SK-N-SH treated with all-trans-retinoic acid at 6 μM for 48 hours (cell line): ENCODE measurements around the gene SDC4.

Experiments
- ATAC-seq: fragments of 200-7000 bp; cut with Tn5 transposase; 3 replicates; pipeline ENCODE4 v1.9.1; 2020; ENCODE audit warnings: mild to moderate bottlenecking, moderate library complexity
- ARNTL ChIP-seq: fragments of 450-650 bp; formaldehyde crosslinking; IDR thresholded peaks from 2 replicates; pipeline ENCODE4 v1.5.0; 2020; ENCODE audit warnings: low read depth, mild to moderate bottlenecking, moderate library complexity, borderline replicate concordance
- BACH2 ChIP-seq: fragments of 250-450 bp; sonication (Bioruptor Pico); IDR thresholded peaks from 2 replicates; pipeline ENCODE4 v1.9.0; 2021; ENCODE audit warnings: mild to moderate bottlenecking, borderline replicate concordance
- CSDC2 ChIP-seq: fragments of 250-450 bp; sonication (Bioruptor Pico); IDR thresholded peaks from 2 replicates; pipeline ENCODE4 v1.5.0; 2020; ENCODE audit warnings: mild to moderate bottlenecking, moderate library complexity
- ESRRG ChIP-seq: fragments of 250-450 bp; sonication (Bioruptor Pico); IDR thresholded peaks from 2 replicates; pipeline ENCODE4 v1.6.1; 2021; ENCODE audit warnings: mild to moderate bottlenecking
- ISL1 ChIP-seq: fragments of 250-450 bp; sonication (Bioruptor Pico); IDR thresholded peaks from 2 replicates; pipeline ENCODE4 v2.1.2; 2022; ENCODE audit warnings: mild to moderate bottlenecking, moderate library complexity
- OSR1 ChIP-seq: fragments of 250-450 bp; sonication (Bioruptor Pico); IDR thresholded peaks from 2 replicates; pipeline ENCODE4 v1.8.0; 2022; ENCODE audit warnings: moderate library complexity, mild to moderate bottlenecking, inconsistent platforms
- RARB ChIP-seq: fragments of 250-450 bp; sonication (Bioruptor Pico); IDR thresholded peaks from 2 replicates; pipeline ENCODE4 v1.8.0; 2021; ENCODE audit warnings: mild to moderate bottlenecking, moderate library complexity
- SNAI2 ChIP-seq: fragments of 250-450 bp; sonication (Bioruptor Pico); IDR thresholded peaks from 2 replicates; pipeline ENCODE4 v1.5.0; 2020; ENCODE audit warnings: mild to moderate bottlenecking, moderate library complexity
- TOX ChIP-seq: fragments of 250-450 bp; sonication (Bioruptor Pico); IDR thresholded peaks from 2 replicates; pipeline ENCODE4 v1.8.0; 2021; ENCODE audit warnings: mild to moderate bottlenecking, moderate library complexity, borderline replicate concordance
- ZFP30 ChIP-seq: fragments of 450-650 bp; formaldehyde crosslinking; IDR thresholded peaks from 2 replicates; pipeline ENCODE4 v1.5.0; 2022; ENCODE audit warnings: mild to moderate bottlenecking, moderate library complexity
- ZNF565 ChIP-seq: fragments of 450-650 bp; formaldehyde crosslinking; conservative IDR thresholded peaks from 2 replicates; pipeline ENCODE4 v1.5.0; 2020; ENCODE audit warnings: low read depth, mild to moderate bottlenecking, moderate library complexity
- ZNF70 ChIP-seq: fragments of 450-650 bp; formaldehyde crosslinking; IDR thresholded peaks from 2 replicates; pipeline ENCODE4 v1.5.0; 2020; ENCODE audit warnings: mild to moderate bottlenecking, moderate library complexity
- ZNF8 ChIP-seq: fragments of 450-650 bp; formaldehyde crosslinking; IDR thresholded peaks from 2 replicates; pipeline ENCODE4 v1.5.0; 2020; ENCODE audit warnings: mild to moderate bottlenecking, moderate library complexity
- TF ChIP-seq, protein P1 (sequence below): fragments of 250-450 bp; sonication (Bioruptor Pico); IDR thresholded peaks from 2 replicates; pipeline ENCODE4 v1.8.0; 2021; ENCODE audit warnings: low read depth, mild to moderate bottlenecking, moderate library complexity, borderline replicate concordance
- TF ChIP-seq, protein P2 (sequence below): fragments of 250-450 bp; sonication (Bioruptor Pico); IDR thresholded peaks from 2 replicates; pipeline ENCODE4 v1.5.1; 2020; ENCODE audit warnings: low read depth, mild to moderate bottlenecking, moderate library complexity
- TF ChIP-seq, protein P3 (sequence below): fragments of 250-450 bp; sonication (Bioruptor Pico); IDR thresholded peaks from 2 replicates; pipeline ENCODE4 v1.5.1; 2021; ENCODE audit warnings: mild to moderate bottlenecking, moderate library complexity

SDC4 gene

DNA sequence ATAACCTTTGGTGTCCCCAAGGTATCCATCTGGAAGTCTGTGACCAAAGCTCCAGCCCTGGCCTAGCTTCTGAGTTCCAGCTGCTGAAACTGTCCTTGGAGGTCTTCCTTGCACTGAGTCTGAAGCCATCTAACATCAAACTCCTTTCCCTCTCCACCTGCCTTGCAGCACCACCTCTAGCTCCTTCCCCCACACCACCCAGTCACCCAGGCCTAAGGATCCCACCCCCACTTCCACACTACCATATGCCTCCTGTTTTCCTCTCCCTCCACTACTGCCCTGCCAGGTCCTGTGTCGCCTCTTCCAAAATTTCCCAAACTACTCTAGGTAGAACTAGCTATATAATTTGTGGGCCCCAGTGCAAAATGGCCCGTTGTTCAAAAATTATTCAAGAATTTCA, 29.3 kb downstream of the SDC4 start:
- TF ChIP-seq, protein P1, sequence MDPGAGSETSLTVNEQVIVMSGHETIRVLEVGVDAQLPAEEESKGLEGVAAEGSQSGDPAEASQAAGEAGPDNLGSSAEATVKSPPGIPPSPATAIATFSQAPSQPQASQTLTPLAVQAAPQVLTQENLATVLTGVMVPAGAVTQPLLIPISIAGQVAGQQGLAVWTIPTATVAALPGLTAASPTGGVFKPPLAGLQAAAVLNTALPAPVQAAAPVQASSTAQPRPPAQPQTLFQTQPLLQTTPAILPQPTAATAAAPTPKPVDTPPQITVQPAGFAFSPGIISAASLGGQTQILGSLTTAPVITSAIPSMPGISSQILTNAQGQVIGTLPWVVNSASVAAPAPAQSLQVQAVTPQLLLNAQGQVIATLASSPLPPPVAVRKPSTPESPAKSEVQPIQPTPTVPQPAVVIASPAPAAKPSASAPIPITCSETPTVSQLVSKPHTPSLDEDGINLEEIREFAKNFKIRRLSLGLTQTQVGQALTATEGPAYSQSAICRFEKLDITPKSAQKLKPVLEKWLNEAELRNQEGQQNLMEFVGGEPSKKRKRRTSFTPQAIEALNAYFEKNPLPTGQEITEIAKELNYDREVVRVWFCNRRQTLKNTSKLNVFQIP (CRISPR knock-in tag): no peak
- TF ChIP-seq BACH2 (CRISPR knock-in tag) (no peak), OSR1 (CRISPR knock-in tag) (no peak), ZNF70 (CRISPR knock-in tag) (no peak), ZNF565 (no peak), ARNTL (CRISPR knock-in tag) (no peak), ZNF8 (CRISPR knock-in tag) (no peak), SNAI2 (CRISPR knock-in tag) (no peak), CSDC2 (no peak), TOX (CRISPR knock-in tag) (no peak), ESRRG (CRISPR knock-in tag) (no peak), RARB (CRISPR knock-in tag) (no peak), ZFP30 (no peak), ISL1 (CRISPR knock-in tag) (no peak)
- TF ChIP-seq, protein P2, sequence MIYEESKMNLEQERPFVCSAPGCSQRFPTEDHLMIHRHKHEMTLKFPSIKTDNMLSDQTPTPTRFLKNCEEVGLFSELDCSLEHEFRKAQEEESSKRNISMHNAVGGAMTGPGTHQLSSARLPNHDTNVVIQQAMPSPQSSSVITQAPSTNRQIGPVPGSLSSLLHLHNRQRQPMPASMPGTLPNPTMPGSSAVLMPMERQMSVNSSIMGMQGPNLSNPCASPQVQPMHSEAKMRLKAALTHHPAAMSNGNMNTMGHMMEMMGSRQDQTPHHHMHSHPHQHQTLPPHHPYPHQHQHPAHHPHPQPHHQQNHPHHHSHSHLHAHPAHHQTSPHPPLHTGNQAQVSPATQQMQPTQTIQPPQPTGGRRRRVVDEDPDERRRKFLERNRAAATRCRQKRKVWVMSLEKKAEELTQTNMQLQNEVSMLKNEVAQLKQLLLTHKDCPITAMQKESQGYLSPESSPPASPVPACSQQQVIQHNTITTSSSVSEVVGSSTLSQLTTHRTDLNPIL: no peak
- TF ChIP-seq, protein P3, sequence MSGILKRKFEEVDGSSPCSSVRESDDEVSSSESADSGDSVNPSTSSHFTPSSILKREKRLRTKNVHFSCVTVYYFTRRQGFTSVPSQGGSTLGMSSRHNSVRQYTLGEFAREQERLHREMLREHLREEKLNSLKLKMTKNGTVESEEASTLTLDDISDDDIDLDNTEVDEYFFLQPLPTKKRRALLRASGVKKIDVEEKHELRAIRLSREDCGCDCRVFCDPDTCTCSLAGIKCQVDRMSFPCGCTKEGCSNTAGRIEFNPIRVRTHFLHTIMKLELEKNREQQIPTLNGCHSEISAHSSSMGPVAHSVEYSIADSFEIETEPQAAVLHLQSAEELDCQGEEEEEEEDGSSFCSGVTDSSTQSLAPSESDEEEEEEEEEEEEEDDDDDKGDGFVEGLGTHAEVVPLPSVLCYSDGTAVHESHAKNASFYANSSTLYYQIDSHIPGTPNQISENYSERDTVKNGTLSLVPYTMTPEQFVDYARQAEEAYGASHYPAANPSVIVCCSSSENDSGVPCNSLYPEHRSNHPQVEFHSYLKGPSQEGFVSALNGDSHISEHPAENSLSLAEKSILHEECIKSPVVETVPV (CRISPR knock-in tag): no peak
- ATAC-seq: no peak

DNA sequence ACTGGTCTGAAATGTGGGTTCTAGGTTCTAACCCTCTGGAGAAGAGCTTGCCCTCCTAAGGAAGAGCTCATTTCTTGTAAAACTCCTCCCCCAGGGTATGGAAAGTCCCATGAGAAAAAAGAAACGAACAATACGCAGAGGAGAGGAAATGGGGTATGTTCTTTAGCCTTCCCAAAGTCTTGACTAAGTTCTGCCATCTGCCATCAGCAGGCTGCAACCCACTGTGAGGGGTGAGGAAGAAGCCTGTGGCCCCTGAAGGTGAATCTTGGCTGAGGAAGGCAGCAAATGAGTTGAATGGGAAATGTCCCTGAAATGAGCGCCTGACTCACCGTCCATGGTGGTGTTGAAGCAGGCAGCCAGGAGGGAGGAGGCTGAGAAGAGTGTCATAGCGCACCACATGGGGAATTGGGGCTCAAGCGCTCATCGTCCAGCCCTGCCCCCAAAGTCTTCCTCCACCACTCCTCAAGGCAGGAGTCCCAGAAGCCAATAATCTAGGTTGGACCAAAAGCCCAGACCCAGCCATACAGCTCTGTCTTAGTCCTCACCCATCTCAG, 29.8 kb downstream of the SDC4 start:
- ATAC-seq: no peak
- TF ChIP-seq, protein P1 (CRISPR knock-in tag): no peak
- TF ChIP-seq ZNF70 (CRISPR knock-in tag): no peak

DNA sequence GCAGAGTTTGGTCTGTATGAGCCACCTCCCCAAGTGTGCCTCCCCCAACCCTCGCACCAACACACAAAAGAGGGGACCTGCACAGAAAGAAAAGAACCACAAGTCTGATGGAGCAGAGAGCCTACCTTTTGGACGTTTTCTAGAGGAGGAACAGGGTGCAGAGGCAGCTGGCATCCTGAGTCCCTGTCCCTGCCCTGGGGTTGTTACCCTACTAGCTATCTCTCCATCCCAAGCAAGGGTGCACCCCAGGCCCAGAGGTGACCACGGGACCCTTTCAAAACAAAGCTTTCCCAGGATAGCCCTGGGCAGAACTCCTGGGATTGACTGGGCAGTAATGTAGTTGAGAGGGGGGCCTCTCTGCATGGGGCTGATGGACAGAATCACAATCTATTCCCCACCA, 30.4 kb downstream of the SDC4 start:
- no peak for ATAC-seq
- TF ChIP-seq OSR1 (CRISPR knock-in tag) (no peak), ZNF8 (CRISPR knock-in tag) (no peak)
- TF ChIP-seq, protein P1 (CRISPR knock-in tag): no peak

DNA sequence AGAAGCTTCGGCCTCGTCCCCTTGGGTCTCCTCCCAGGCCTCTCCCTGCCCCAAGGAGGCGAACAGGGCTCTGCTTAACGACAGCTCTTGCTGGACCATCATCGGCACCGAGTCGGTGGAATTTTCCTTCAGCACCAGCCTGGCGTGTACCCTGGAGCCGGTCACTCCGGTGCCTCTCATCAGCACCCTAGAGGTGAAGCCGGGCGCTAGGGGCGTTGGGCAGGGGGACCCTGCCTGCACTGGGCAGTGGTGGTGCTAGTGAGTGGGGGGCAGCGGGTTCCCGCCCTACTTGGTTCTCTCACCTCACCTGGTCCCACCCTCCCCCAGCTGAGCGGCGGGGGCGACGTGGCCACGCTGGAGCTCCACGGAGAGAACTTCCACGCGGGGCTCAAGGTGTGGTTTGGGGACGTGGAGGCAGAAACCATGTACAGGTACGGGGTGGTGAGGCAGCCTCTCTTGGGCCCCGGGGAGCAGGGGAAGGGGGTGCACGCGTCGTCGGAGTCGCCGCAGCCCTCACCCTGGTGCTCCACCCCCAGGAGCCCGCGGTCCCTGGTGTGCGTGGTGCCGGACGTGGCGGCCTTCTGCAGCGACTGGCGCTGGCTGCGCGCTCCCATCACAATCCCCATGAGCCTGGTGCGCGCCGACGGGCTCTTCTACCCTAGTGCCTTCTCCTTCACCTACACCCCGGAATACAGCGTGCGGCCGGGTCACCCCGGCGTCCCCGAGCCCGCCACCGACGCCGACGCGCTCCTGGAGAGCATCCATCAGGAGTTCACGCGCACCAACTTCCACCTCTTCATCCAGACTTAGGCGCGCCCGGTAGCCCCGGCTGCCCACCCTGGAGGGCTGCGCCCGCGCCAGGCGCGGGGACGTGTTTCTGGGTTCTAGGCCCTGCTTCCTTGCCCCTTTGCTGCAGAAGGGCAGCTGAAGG, 31.8 kb downstream of the SDC4 start:
- TF ChIP-seq ISL1 (CRISPR knock-in tag): no peak
- no peak for ATAC-seq

DNA sequence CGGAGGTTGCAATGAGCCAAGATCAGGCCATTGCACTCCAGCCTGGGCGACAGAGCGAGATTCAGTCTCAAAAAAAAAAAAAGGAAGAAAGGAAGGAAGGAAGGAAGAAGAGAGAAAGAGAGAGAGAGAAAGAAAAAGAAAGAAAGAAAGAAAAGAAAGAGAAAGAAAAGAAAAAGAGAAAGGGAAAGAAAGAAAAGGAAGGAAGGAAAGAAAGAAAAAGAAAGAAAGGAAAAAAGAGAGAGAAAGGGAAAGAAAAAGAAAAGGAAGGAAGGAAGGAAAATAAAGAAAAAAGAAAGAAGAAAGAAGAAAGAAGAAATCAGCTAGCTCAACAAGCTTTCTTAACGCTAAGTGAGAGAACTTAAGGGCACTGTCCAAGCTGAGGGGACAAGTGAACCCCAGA, 32.6 kb downstream of the SDC4 start:
- ATAC-seq: no peak
- TF ChIP-seq SNAI2 (CRISPR knock-in tag) (no peak), OSR1 (CRISPR knock-in tag) (no peak)
